Activated B cell treated with CpG ODN at 0.5 μM for 24 hours (primary cell): Measurements from ENCODE around the gene JDP2. TPM values are rescaled to one million over a fixed set of nuclear protein-coding genes. Genes with fewer than 3 reads are reported as not detected.
"Not testable (repeated sequence)": the region's sequence is repeated elsewhere in the genome, so short reads cannot be mapped to it uniquely, and the experiment has no call there.

Experiments used
- ATAC-seq: fragments of 200-7000 bp; cut with Tn5 transposase; one replicate; pipeline ENCODE4 v1.10.0; 2021; ENCODE audit warnings: low read depth, mild to moderate bottlenecking, moderate library complexity
- CTCF ChIA-PET: fragments of 350-600 bp; sonication (Branson Sonifier 250); formaldehyde crosslinking; loops from one replicate; lab custom pipeline; 2021; ENCODE audit warnings: antibody characterized with exemption; lab: Charles Lee
- POLR2A ChIA-PET: fragments of 350-600 bp; sonication (Branson Sonifier 250); formaldehyde crosslinking; loops from one replicate; lab custom pipeline; 2021; ENCODE audit warnings: antibody characterized with exemption; lab: Charles Lee
- DNase-seq: peaks from one replicate; pipeline ENCODE4 v3.0.0; 2022
- H3K27ac Mint-ChIP-seq: one replicate; pipeline ENCODE4 v1.8.0; 2020; ENCODE audit warnings: mixed read lengths
- H3K27me3 Mint-ChIP-seq: one replicate; pipeline ENCODE4 v1.8.0; 2021; ENCODE audit warnings: mixed read lengths
- H3K36me3 Mint-ChIP-seq: one replicate; pipeline ENCODE4 v1.8.0; 2021; ENCODE audit warnings: low read depth, mixed read lengths
- H3K4me1 Mint-ChIP-seq: one replicate; pipeline ENCODE4 v1.8.0; 2021; ENCODE audit warnings: mixed read lengths
- H3K4me3 Mint-ChIP-seq: one replicate; pipeline ENCODE4 v1.8.0; 2020; ENCODE audit warnings: mild to moderate bottlenecking, mixed read lengths
- H3K9me3 Mint-ChIP-seq: one replicate; pipeline ENCODE4 v1.8.0; 2020; ENCODE audit warnings: mixed read lengths
- CTCF ChIP-seq: fragments of 200-600 bp; IDR thresholded peaks from one replicate; pipeline ENCODE4 v1.8.0; 2022; ENCODE audit warnings: antibody characterized with exemption, mild to moderate bottlenecking
- intact Hi-C: fragments of 100-400 bp; cut with micrococcal nuclease; formaldehyde crosslinking; loops from one replicate; pipeline ENCODE4 v1.15.1; 2024
- total RNA-seq: library from RNA; stranded (reverse); gene quantifications from 2 replicates; pipeline ENCODE4 v1.2.3, GENCODE V29; 2022

Gene JDP2
- total RNA-seq, 1 donor from 2014 or later, result 21.2 TPM

- ATAC-seq, result no peak
- Mint-ChIP-seq H3K27me3 (no peaks in the 10 kb centered on the region), H3K4me3 (no peak overlapping the region), H3K27ac (peak overlapping the region; percentile 77), H3K9me3 (no peaks in the 10 kb centered on the region), H3K4me1 (peaks cover 55% of the 10 kb centered on the region), H3K36me3 (peaks cover 57% of the 10 kb centered on the region)
- ChIA-PET CTCF (no interaction called here), POLR2A (interaction anchor here (0.9 to 2.0 kb wide), 3 partner anchors 11 to 30 kb away, joined by 3 to 5 read pairs (median 4); no protein-coding TSS in a partner anchor)
- no peak for TF ChIP-seq CTCF
- no peak for DNase-seq
- intact Hi-C loops, result no loop called here
Measured at GRCh38 chr14:75469164-75469563, 41.3 kb downstream of the JDP2 start.

DNA sequence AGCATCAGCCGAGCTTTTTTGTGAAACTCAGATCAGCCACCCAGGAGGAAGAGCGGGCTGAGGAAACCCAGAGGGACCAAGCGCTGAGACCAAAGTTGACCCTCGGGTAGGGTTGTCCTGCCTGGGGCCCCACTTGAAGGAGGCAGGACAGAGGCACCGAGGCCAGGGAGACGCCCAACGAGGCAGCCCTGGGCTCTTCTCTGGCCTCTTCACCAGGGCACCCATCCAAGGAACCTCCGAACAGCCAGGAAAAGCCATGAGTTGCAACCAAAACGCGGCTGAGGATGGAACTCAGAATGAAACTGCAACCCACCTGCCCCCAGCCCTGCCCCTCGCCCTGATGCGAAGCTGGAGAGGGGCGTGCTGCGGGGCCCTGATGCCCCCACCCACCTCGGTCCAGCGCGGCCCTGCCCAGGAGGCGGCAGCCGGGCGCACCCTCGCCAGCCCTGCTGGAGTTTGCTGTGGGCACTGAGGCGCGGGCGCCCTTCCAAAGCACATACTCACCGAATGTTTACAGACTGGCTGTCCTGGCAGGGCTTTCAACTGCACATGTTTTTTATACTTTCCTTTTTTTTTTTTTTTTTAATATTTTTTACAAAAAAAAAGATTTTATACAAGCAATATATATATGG lies 41.9 kb downstream of the JDP2 start:
- Mint-ChIP-seq H3K4me1 (peaks cover 57% of the 10 kb centered on the region), H3K9me3 (no peaks in the 10 kb centered on the region), H3K4me3 (no peak overlapping the region), H3K27me3 (no peaks in the 10 kb centered on the region), H3K27ac (peak overlapping the region; percentile 89), H3K36me3 (peaks cover 54% of the 10 kb centered on the region)
- ATAC-seq (no peak), DNase-seq (no peak)
- ChIA-PET CTCF (no interaction called here), POLR2A (interaction anchor here (0.9 to 2.0 kb wide), 5 partner anchors 10 to 53 kb away, joined by 3 to 5 read pairs (median 4); partner anchors contain the start of gene BATF)
- intact Hi-C loops, result no loop called here
- TF ChIP-seq CTCF, result no peak

GRCh38 chr14:75470238-75470797 lies 42.5 kb downstream of the JDP2 start:
- H3K27ac Mint-ChIP-seq, result peak overlapping the region; percentile 89
- H3K4me3 Mint-ChIP-seq, result peak overlapping the region; percentile 56
- DNase-seq, result no peak
- H3K4me1 Mint-ChIP-seq, result peaks cover 57% of the 10 kb centered on the region
- TF ChIP-seq CTCF, result no peak
- H3K36me3 Mint-ChIP-seq, result peaks cover 57% of the 10 kb centered on the region
- H3K9me3 Mint-ChIP-seq, result no peaks in the 10 kb centered on the region
- peak; percentile 86 for ATAC-seq
- CTCF ChIA-PET, result interaction anchor here (0.6 to 0.8 kb wide), 3 partner anchors 16 to 162 kb away, joined by 3 to 5 read pairs (median 3); no protein-coding TSS in a partner anchor
- POLR2A ChIA-PET, result interaction anchor here (1.3 to 2.0 kb wide), 5 partner anchors 9 to 52 kb away, joined by 4 to 5 read pairs (median 4); partner anchors contain the start of gene BATF
- intact Hi-C loops, result no loop called here
- H3K27me3 Mint-ChIP-seq, result no peaks in the 10 kb centered on the region

DNA sequence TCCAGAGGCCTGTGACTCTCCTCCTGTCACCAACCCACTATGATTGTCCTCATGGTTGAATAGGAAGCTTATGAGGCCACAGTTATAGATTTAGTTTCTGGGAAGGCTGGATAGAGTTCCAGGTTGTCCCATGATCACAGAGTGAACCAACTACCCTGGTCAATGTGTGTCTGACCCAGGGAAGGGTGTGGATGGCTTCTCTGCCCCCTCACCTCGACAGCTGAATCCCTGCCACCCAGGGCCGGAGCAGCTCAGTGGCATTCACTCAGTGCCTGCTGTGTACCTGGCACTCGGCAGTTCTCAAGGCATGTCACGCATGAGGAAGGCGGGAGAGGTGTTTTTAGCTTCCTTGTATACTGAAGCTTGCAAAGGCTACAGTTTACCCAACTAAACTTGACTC lies 43.2 kb downstream of the JDP2 start:
- ChIA-PET CTCF (interaction anchor here (0.6 to 0.8 kb wide), 3 partner anchors 15 to 163 kb away, joined by 3 to 5 read pairs (median 3); no protein-coding TSS in a partner anchor), POLR2A (interaction anchor here (1.3 to 2.0 kb wide), 4 partner anchors 9 to 52 kb away, joined by 4 to 5 read pairs (median 4); partner anchors contain the start of gene BATF)
- H3K27me3 Mint-ChIP-seq, result no peaks in the 10 kb centered on the region

GRCh38 chr14:75474127-75474526 lies 46.3 kb downstream of the JDP2 start:
- CTCF ChIA-PET, H3K9me3 Mint-ChIP-seq, H3K4me3 Mint-ChIP-seq, H3K27me3 Mint-ChIP-seq, H3K27ac Mint-ChIP-seq, intact Hi-C loops, POLR2A ChIA-PET, ATAC-seq, DNase-seq: not testable (repeated sequence)
- H3K36me3 Mint-ChIP-seq, result peaks cover 40% of the 10 kb centered on the region
- H3K4me1 Mint-ChIP-seq, result peaks cover 43% of the 10 kb centered on the region

More for the DNA sequence above, 43.2 kb downstream of the JDP2 start:
- no peak for ATAC-seq
- no peak for DNase-seq
- TF ChIP-seq CTCF, result no peak
- H3K27ac Mint-ChIP-seq, result peak overlapping the region; percentile 89
- H3K4me3 Mint-ChIP-seq, result no peak overlapping the region
- H3K9me3 Mint-ChIP-seq, result no peaks in the 10 kb centered on the region
- H3K36me3 Mint-ChIP-seq, result peaks cover 59% of the 10 kb centered on the region
- intact Hi-C loops, result no loop called here
- peaks cover 55% of the 10 kb centered on the region for H3K4me1 Mint-ChIP-seq
